Thymus (tissue), 11 donors: Measurements from ENCODE around the gene TMEM50B. TPM values are rescaled to one million over a fixed set of nuclear protein-coding genes. Genes with fewer than 3 reads are reported as not detected.
"Not testable (repeated sequence)": the region's sequence is repeated elsewhere in the genome, so short reads cannot be mapped to it uniquely, and the experiment has no call there.

ENCODE experiments used
- DNase-seq, 9 donors: peaks; one replicate each; pipeline ENCODE4 v3.0.0-alpha.2; 2013; ENCODE audit warnings: low spot score in 9 of 9, low read depth in 6 of 9, missing footprints in 1 of 9
- H3K27ac ChIP-seq, 2 donors: one replicate each; pipeline ENCODE4 v1.5.1; 2013; ENCODE audit warnings: control low read depth in 1 of 2, low read depth in 1 of 2, low read length in 1 of 2, mild to moderate bottlenecking in 1 of 2, moderate library complexity in 1 of 2
- H3K27me3 ChIP-seq, 2 donors: one replicate each; pipeline ENCODE4 v1.5.1; 2013; ENCODE audit warnings: low read length in 1 of 2; ENCODE audit not compliant: control insufficient read depth in 2 of 2, insufficient read depth in 1 of 2
- H3K36me3 ChIP-seq, 2 donors: one replicate each; pipeline ENCODE4 v1.5.1; 2013; ENCODE audit warnings: low read length in 1 of 2, mild to moderate bottlenecking in 1 of 2, moderate library complexity in 1 of 2; ENCODE audit not compliant: control insufficient read depth in 2 of 2, insufficient read depth in 2 of 2
- H3K4me1 ChIP-seq, 2 donors: one replicate each; pipeline ENCODE4 v1.5.1; 2013; ENCODE audit warnings: low read length in 2 of 2; ENCODE audit not compliant: control insufficient read depth in 2 of 2, insufficient read depth in 2 of 2
- H3K4me3 ChIP-seq, 2 donors: one replicate each; pipeline ENCODE4 v1.5.1; 2013; ENCODE audit warnings: low read length in 2 of 2, control low read depth in 1 of 2, mild to moderate bottlenecking in 1 of 2
- H3K9me3 ChIP-seq, 2 donors: one replicate each; pipeline ENCODE4 v1.5.1; 2013; ENCODE audit warnings: low read length in 1 of 2, mild to moderate bottlenecking in 1 of 2; ENCODE audit not compliant: control insufficient read depth in 2 of 2, insufficient read depth in 1 of 2
- WGBS: extraction: QIAGEN DNeasy Blood & Tissue Kit; methylation state at CpG from one replicate; pipeline ENCODE4 v1.1.7; 2013; 5-methylcytosine and 5-hydroxymethylcytosine counted together
- polyA plus RNA-seq: library from polyadenylated mRNA; stranded (reverse); fragments of 200-250 nt; gene quantifications from one replicate; pipeline ENCODE4 v1.2.3, GENCODE V29; 2013
- total RNA-seq: library from RNA; stranded (reverse); fragments of 120-200 nt; gene quantifications from one replicate; pipeline ENCODE4 v1.2.4, GENCODE V29; 2013
- donor health status: healthy.

Gene TMEM50B
- total and polyA plus RNA-seq, 2 donors, result 14.3 to 99.1 TPM

DNA sequence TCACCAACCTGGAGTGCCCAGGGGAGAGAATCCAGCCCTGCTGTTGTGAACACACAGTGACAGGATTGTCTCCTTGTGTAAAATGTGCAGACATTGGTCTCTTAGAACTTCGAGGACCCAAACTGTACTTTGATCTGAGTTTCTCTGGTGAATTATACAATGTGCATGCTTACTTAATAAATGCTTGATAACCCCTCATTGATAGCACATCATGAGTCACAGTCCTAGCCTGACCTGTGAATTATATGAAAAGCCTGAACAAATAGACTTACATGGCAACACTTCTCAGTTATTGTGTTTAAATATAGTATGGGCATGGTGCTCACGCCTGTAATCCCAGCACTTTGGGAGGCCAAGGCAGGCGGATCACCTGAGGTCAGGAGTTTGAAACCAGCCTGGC lies 53.9 kb downstream of the TMEM50B start:
- no peak for DNase-seq

GRCh38 chr21:33424214-33424613 lies 55.6 kb downstream of the TMEM50B start:
- no peaks in the 10 kb centered on the region for H3K9me3 ChIP-seq
- 98% methylated on average over 9 of the region's 9 CpGs for WGBS
- no peak overlapping the region for H3K4me3 ChIP-seq
- no peak overlapping the region for H3K27ac ChIP-seq
- H3K4me1 ChIP-seq, result no peaks in the 10 kb centered on the region
- H3K27me3 ChIP-seq, result no peaks in the 10 kb centered on the region
- H3K36me3 ChIP-seq, result peaks cover 36 to 57% of the 10 kb centered on the region in 2 donors
- no peak for DNase-seq

More for the DNA sequence above, 53.9 kb downstream of the TMEM50B start:
- H3K4me3 ChIP-seq, result no peak overlapping the region
- no peaks in the 10 kb centered on the region for H3K27me3 ChIP-seq
- no peaks in the 10 kb centered on the region for H3K9me3 ChIP-seq
- 97% methylated on average over 3 of the region's 3 CpGs for WGBS
- no peak overlapping the region for H3K27ac ChIP-seq
- H3K4me1 ChIP-seq, result no peaks in the 10 kb centered on the region
- peaks cover 35 to 59% of the 10 kb centered on the region in 2 donors for H3K36me3 ChIP-seq

GRCh38 chr21:33421713-33422393 lies 57.9 kb downstream of the TMEM50B start:
- H3K27ac ChIP-seq, result no peak overlapping the region
- no peak for DNase-seq
- no peaks in the 10 kb centered on the region for H3K27me3 ChIP-seq
- peaks cover 33 to 41% of the 10 kb centered on the region in 2 donors for H3K36me3 ChIP-seq
- H3K4me1 ChIP-seq, result no peaks in the 10 kb centered on the region
- no peaks in the 10 kb centered on the region for H3K9me3 ChIP-seq
- WGBS, result 98% methylated on average over 5 of the region's 5 CpGs
- no peak overlapping the region for H3K4me3 ChIP-seq

DNA sequence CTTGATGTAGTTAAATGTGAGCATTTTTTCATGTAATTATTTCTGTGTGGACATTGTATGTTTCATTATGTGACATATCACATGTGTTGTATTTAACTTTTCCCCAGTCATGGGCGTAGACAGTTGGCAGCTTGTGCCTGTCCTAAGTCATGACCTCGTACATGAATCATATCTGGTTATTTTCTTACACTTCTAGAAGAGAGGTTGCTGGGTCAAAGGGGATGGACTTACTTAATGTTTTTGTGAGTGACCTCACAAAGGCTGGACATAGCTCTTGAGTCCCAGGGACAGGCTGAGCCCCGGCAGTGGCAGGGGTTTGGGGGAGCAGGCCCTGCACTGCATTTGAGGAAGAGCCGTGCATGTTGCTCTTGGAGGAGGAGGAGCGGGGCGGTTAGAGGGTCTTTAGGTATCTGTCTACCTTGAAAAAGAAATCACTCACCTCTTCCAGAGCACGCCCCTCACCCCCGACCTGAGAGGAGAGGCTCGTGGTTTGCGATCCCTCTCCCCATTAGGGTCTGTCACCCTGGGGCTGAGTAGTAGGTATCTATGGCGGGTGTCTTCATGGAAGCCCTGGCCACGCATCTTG lies 60.1 kb downstream of the TMEM50B start:
- Histone ChIP-seq H3K36me3 (peaks cover 34 to 42% of the 10 kb centered on the region in 2 donors), H3K4me3 (no peak overlapping the region), H3K9me3 (no peaks in the 10 kb centered on the region), H3K27me3 (no peaks in the 10 kb centered on the region), H3K27ac (peak overlapping the region in 1 of 2 donors; percentile 31), H3K4me1 (no peaks in the 10 kb centered on the region)
- no peak for DNase-seq
- WGBS, result over 99% methylated on average over 12 of the region's 12 CpGs

DNA sequence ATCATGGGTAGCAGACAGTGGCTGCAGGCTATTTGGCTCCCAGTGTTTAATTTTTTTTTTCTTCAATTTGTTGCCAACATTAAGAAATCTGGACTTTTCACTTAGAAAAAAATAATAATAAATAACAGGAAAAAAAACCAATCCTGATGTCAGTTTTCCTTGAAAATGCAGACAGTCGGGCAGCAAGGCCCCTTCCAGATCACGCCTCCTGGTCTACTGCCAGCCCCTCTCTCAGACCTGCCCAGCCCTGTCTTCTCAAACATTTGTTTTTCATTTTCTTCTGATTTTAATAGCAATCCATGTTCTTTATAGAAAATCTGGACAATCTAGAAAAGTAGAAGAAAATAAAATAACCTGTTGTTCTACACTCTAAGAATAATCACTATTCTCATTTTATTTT lies 61.1 kb downstream of the TMEM50B start:
- Histone ChIP-seq H3K27ac (no peak overlapping the region), H3K27me3 (no peaks in the 10 kb centered on the region), H3K4me3 (no peak overlapping the region), H3K4me1 (no peaks in the 10 kb centered on the region), H3K36me3 (peaks cover 36% of the 10 kb centered on the region in 2 donors), H3K9me3 (no peaks in the 10 kb centered on the region)
- 94% methylated on average over 2 of the region's 2 CpGs for WGBS
- DNase-seq, result no peak

- Histone ChIP-seq H3K9me3 (no peaks in the 10 kb centered on the region), H3K4me1 (no peaks in the 10 kb centered on the region), H3K4me3 (no peak overlapping the region), H3K27ac (no peak overlapping the region), H3K27me3 (no peaks in the 10 kb centered on the region), H3K36me3 (peaks cover 23 to 27% of the 10 kb centered on the region in 2 donors)
- WGBS, result 98% methylated on average over 11 of the region's 11 CpGs
- DNase-seq, result no peak
These were observed 64.8 kb downstream of the TMEM50B start for GRCh38 chr21:33414926-33415325.

DNA sequence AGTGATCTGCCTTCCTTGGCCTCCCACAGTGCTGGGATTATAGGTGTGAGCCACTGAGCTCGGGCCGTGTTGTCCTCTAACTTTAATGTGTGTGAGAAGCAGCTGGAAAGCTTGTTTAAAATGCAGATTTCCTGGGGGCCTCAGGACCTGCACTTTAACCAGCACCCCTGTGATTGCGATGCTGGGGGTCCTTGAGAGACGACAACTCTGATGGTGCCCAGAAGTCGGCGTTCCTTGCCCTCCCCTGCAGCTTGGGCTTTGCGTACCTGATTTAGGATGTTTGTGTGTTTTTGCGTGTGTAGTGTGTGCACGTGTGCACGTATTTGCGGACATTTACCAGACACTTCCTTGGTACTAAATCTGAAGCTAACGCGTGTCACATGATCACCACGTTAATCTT lies 65.7 kb downstream of the TMEM50B start:
- no peaks in the 10 kb centered on the region for H3K4me1 ChIP-seq
- H3K27ac ChIP-seq, result no peak overlapping the region
- 92% methylated on average over 14 of the region's 14 CpGs for WGBS

DNA sequence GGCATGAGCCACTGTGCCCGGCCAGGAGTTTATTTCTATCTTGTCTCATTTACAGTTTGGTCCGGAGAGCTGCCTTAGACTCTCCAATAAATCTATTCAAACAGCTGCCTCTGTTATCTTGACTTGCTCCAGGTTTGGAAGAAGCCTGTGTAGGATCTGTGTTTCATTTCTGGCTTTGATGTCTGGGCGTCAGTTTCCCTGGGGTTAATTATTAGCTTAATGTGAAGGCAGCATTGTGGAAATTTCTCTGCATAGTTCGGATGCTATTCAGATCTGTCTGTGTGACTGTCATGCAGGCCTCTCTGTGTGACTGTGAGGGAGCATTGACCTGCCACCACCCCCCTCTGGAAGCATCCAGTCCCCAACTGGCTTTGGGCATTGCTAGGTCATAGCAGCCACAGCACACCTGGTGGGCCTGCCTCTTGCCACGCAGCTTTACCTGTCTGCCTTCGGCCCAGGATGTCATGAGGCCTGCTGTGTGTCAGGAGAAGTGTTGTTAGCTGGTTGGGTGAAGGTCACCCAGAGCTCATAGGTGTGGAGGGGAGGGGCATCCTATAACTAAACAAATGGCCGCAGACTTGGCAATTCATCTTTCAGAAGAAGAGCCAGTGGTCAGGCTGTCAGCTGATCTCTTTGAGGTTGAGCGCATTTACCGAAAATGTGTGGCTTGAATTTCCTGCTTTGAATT lies 66.8 kb downstream of the TMEM50B start:
- Histone ChIP-seq H3K27me3 (no peaks in the 10 kb centered on the region), H3K4me1 (no peaks in the 10 kb centered on the region), H3K27ac (peak overlapping the region in 1 of 2 donors; percentile 65), H3K9me3 (no peaks in the 10 kb centered on the region), H3K36me3 (peaks cover 18 to 21% of the 10 kb centered on the region in 2 donors), H3K4me3 (no peak overlapping the region)
- WGBS, result 83% methylated on average over 9 of the region's 9 CpGs
- no peak for DNase-seq

More for the DNA sequence above, 65.7 kb downstream of the TMEM50B start:
- Histone ChIP-seq H3K27me3 (no peaks in the 10 kb centered on the region), H3K9me3 (no peaks in the 10 kb centered on the region), H3K36me3 (peaks cover 18 to 21% of the 10 kb centered on the region in 2 donors), H3K4me3 (no peak overlapping the region)
- no peak for DNase-seq

DNA sequence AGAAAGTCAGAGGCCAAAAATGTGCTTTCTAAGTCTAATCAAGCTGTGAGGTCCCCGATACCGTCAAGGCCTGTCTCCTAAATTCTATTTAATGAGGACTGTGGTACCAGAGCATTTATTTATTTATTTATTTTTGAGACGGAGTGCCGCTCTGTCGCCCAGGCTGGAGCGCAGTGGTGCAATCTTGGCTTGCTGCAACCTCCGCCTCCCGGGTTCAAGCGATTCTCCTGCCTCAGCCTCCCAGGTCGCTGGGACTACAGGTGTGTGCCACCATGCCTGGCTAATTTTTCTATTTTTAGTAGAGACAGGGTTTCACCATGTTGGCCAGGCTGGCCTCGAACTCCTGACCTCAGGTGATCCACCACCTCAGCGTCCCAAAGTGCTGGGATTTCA lies 67.3 kb downstream of the TMEM50B start:
- not testable (repeated sequence) for H3K4me1 ChIP-seq, H3K27me3 ChIP-seq, H3K9me3 ChIP-seq, H3K4me3 ChIP-seq, H3K27ac ChIP-seq, DNase-seq
- WGBS, result 94% methylated on average over 12 of the region's 12 CpGs
- H3K36me3 ChIP-seq, result peaks cover 18 to 21% of the 10 kb centered on the region in 2 donors
